ENCODE data around the gene PDGFB.

Gene PDGFB

GRCh38 chr22:39284142-39284980 lies 39.6 kb upstream of the PDGFB start:
- no peak for DNase-seq (ENCODE audit: extremely low spot score)
- ChIA-PET CTCF (no interaction called here), POLR2A (no interaction called here)
- TF ChIP-seq LEF1 (IDR thresholded peaks at IDR 0.05; ENCODE audit: borderline replicate concordance) (no peak), PKNOX1 (IDR thresholded peaks at IDR 0.05) (no peak), CTBP1 (IDR thresholded peaks at IDR 0.05; ENCODE audit: borderline replicate concordance) (no peak), NFRKB (IDR thresholded peaks at IDR 0.05) (no peak), HDGF (IDR thresholded peaks at IDR 0.05; ENCODE audit: borderline replicate concordance) (no peak), SP1 (IDR thresholded peaks at IDR 0.05) (no peak), FOXA1 (IDR thresholded peaks at IDR 0.05) (no peak)

- DNase-seq (ENCODE audit: extremely low spot score): no peak
- ChIA-PET POLR2A (no interaction called here), CTCF (no interaction called here)
- no peak for TF ChIP-seq PKNOX1 (IDR thresholded peaks at IDR 0.05)
- TF ChIP-seq ARNT (IDR thresholded peaks at IDR 0.05): no peak
- TF ChIP-seq LEF1 (IDR thresholded peaks at IDR 0.05; ENCODE audit: borderline replicate concordance): no peak
- TF ChIP-seq BHLHE40 (IDR thresholded peaks at IDR 0.05; ENCODE audit: borderline replicate concordance): no peak
- TF ChIP-seq CTBP1 (IDR thresholded peaks at IDR 0.05; ENCODE audit: borderline replicate concordance): no peak
- no peak for TF ChIP-seq FOXM1 (IDR thresholded peaks at IDR 0.05; ENCODE audit: borderline replicate concordance)
- TF ChIP-seq NFRKB (IDR thresholded peaks at IDR 0.05): no peak
- no peak for TF ChIP-seq L3MBTL2 (conservative IDR thresholded peaks at IDR 0.05)
- no peak for TF ChIP-seq ZNF384 (IDR thresholded peaks at IDR 0.05)
- TF ChIP-seq SUZ12 (IDR thresholded peaks at IDR 0.05): no peak
These were observed 38.8 kb upstream of the PDGFB start for GRCh38 chr22:39283322-39284141.

DNA sequence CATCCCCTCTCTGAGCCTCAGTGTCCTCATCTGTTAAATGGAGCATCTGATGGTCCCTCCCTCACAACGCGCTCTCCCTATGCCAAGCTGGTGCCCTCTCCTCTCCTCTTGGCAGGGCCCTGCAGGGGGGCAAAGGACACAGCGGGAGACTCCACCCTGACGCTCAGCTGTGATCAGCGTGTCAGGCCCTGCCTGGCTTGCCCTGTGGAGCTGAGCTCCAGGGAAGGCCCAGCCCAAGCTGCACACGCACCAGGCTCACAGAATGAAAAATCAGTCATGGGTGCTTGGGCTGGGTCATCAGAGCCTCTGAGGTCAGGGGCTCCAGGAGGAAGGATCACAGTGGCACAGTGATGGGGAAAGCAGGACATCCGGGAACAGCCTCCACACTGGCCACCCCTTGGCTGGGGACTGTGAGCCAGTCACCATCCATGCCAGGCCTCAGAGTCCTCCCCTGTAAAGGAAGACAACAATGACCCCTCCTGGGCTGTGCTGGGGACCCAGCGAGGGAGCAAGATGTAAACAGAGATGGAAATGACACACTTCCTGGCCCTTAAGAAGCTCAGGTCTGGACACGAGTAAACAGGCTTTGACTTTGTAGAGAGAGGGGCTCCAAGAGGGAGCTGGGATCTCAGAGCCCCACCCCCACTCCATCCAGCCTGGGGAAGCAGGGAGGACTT lies 38.0 kb upstream of the PDGFB start:
- ChIA-PET POLR2A (no interaction called here), CTCF (no interaction called here)
- TF ChIP-seq SUZ12 (IDR thresholded peaks at IDR 0.05): no peak
- no peak for TF ChIP-seq LEF1 (IDR thresholded peaks at IDR 0.05; ENCODE audit: borderline replicate concordance)
- TF ChIP-seq CTBP1 (IDR thresholded peaks at IDR 0.05; ENCODE audit: borderline replicate concordance): no peak
- no peak for TF ChIP-seq L3MBTL2 (conservative IDR thresholded peaks at IDR 0.05)
- TF ChIP-seq FOXK2 (IDR thresholded peaks at IDR 0.05): no peak
- TF ChIP-seq TARDBP (IDR thresholded peaks at IDR 0.05): no peak
- no peak for DNase-seq (ENCODE audit: extremely low spot score)

- no peak for TF ChIP-seq L3MBTL2 (conservative IDR thresholded peaks at IDR 0.05)
- no peak for TF ChIP-seq FOXK2 (IDR thresholded peaks at IDR 0.05)
- TF ChIP-seq FOXM1 (IDR thresholded peaks at IDR 0.05; ENCODE audit: borderline replicate concordance): no peak
- TF ChIP-seq BHLHE40 (IDR thresholded peaks at IDR 0.05; ENCODE audit: borderline replicate concordance): no peak
- no peak for TF ChIP-seq PKNOX1 (IDR thresholded peaks at IDR 0.05)
- TF ChIP-seq FOXA1 (IDR thresholded peaks at IDR 0.05): no peak
- TF ChIP-seq NFRKB (IDR thresholded peaks at IDR 0.05): no peak
- no peak for TF ChIP-seq ZNF384 (IDR thresholded peaks at IDR 0.05)
- no peak for TF ChIP-seq ARNT (IDR thresholded peaks at IDR 0.05)
- POLR2A ChIA-PET: no interaction called here
- CTCF ChIA-PET: interaction anchor here (0.6 to 0.7 kb wide), 2 partner anchors 30 to 1691 kb away, joined by 3 read pairs; no protein-coding TSS in a partner anchor
- DNase-seq (ENCODE audit: extremely low spot score): no peak
These were observed 36.3 kb upstream of the PDGFB start for GRCh38 chr22:39281126-39281525.

GRCh38 chr22:39280250-39280649 lies 35.5 kb upstream of the PDGFB start:
- TF ChIP-seq LEF1 (IDR thresholded peaks at IDR 0.05; ENCODE audit: borderline replicate concordance): no peak
- TF ChIP-seq ARNT (IDR thresholded peaks at IDR 0.05): no peak
- no peak for TF ChIP-seq SP1 (IDR thresholded peaks at IDR 0.05)
- no peak for TF ChIP-seq PKNOX1 (IDR thresholded peaks at IDR 0.05)
- TF ChIP-seq CTBP1 (IDR thresholded peaks at IDR 0.05; ENCODE audit: borderline replicate concordance): no peak
- TF ChIP-seq NFRKB (IDR thresholded peaks at IDR 0.05): no peak
- no peak for TF ChIP-seq SUZ12 (IDR thresholded peaks at IDR 0.05)
- no peak for TF ChIP-seq FOXK2 (IDR thresholded peaks at IDR 0.05)
- TF ChIP-seq ZNF384 (IDR thresholded peaks at IDR 0.05): no peak
- TF ChIP-seq FOXM1 (IDR thresholded peaks at IDR 0.05; ENCODE audit: borderline replicate concordance): no peak
- TF ChIP-seq ELF4 (IDR thresholded peaks at IDR 0.05): no peak
- no peak for TF ChIP-seq L3MBTL2 (conservative IDR thresholded peaks at IDR 0.05)
- ChIA-PET POLR2A (no interaction called here), CTCF (interaction anchor here (1.1 kb wide), 1 partner anchor 11 kb away, joined by 3 read pairs; no protein-coding TSS in a partner anchor)
- no peak for DNase-seq (ENCODE audit: extremely low spot score)
